WTC11 (cell line): ENCODE results near the gene ABCG1. TPM values are rescaled to one million over a fixed set of nuclear protein-coding genes. Genes with fewer than 3 reads are reported as not detected.

Source experiments
- ATAC-seq: fragments of 200-7000 bp; cut with Tn5 transposase; 2 replicates; pipeline ENCODE4 v1.10.0; 2021; ENCODE audit warnings: mild to moderate bottlenecking, moderate library complexity
- CTCF ChIA-PET: fragments of 300-600 bp; sonication (Branson Sonifier 250); formaldehyde crosslinking; loops from one replicate; lab custom pipeline; 2021; ENCODE audit warnings: antibody characterized with exemption; lab: Charles Lee
- POLR2A ChIA-PET: fragments of 350-600 bp; sonication (Branson Sonifier 250); formaldehyde crosslinking; loops from one replicate; lab custom pipeline; 2021; ENCODE audit warnings: antibody characterized with exemption; lab: Charles Lee
- DNase-seq: peaks from one replicate; pipeline ENCODE4 v3.0.0; 2021; ENCODE audit warnings: low spot score
- H3K27ac Mint-ChIP-seq: 2 replicates; pipeline ENCODE4 v1.8.0; 2021; ENCODE audit warnings: mixed read lengths
- H3K27me3 Mint-ChIP-seq: 2 replicates; pipeline ENCODE4 v1.8.0; 2021; ENCODE audit warnings: low read depth, mild to moderate bottlenecking, moderate library complexity, mixed read lengths
- H3K36me3 Mint-ChIP-seq: 2 replicates; pipeline ENCODE4 v1.8.0; 2021; ENCODE audit warnings: mixed read lengths
- H3K4me1 Mint-ChIP-seq: 2 replicates; pipeline ENCODE4 v1.8.0; 2022; ENCODE audit warnings: mixed read lengths
- H3K4me3 Mint-ChIP-seq: 2 replicates; pipeline ENCODE4 v1.8.0; 2021; ENCODE audit warnings: mild to moderate bottlenecking, moderate library complexity, mixed read lengths
- H3K9me3 Mint-ChIP-seq: 2 replicates; pipeline ENCODE4 v1.8.0; 2021; ENCODE audit warnings: mixed read lengths
- CBFB ChIP-seq: sonication (generic); formaldehyde crosslinking; IDR thresholded peaks from 2 replicates; pipeline ENCODE4 v1.8.1; 2022; ENCODE audit warnings: mild to moderate bottlenecking, low read depth, missing genetic modification reagents
- ETV6 ChIP-seq: sonication (generic); formaldehyde crosslinking; IDR thresholded peaks from 2 replicates; pipeline ENCODE4 v1.8.1; 2022; ENCODE audit warnings: mild to moderate bottlenecking, missing genetic modification reagents
- FOXJ3 ChIP-seq: sonication (generic); formaldehyde crosslinking; IDR thresholded peaks from 2 replicates; pipeline ENCODE4 v1.9.0; 2021; ENCODE audit warnings: missing genetic modification reagents, mild to moderate bottlenecking, borderline replicate concordance
- FOXP1 ChIP-seq: sonication (generic); formaldehyde crosslinking; IDR thresholded peaks from 2 replicates; pipeline ENCODE4 v1.8.0; 2022; ENCODE audit warnings: missing genetic modification reagents, mild to moderate bottlenecking, moderate library complexity, borderline replicate concordance
- IRF1 ChIP-seq: sonication (generic); formaldehyde crosslinking; IDR thresholded peaks from 2 replicates; pipeline ENCODE4 v1.8.0; 2023; ENCODE audit warnings: missing genetic modification reagents
- NR3C1 ChIP-seq: sonication (generic); formaldehyde crosslinking; conservative IDR thresholded peaks from 2 replicates; pipeline ENCODE4 v1.8.1; 2023; ENCODE audit warnings: low read depth, mild to moderate bottlenecking, missing genetic modification reagents
- PREB ChIP-seq: sonication (generic); formaldehyde crosslinking; IDR thresholded peaks from 2 replicates; pipeline ENCODE4 v1.8.1; 2022; ENCODE audit warnings: mild to moderate bottlenecking, missing genetic modification reagents, moderate library complexity, borderline replicate concordance
- SOX15 ChIP-seq: fragments of 250-450 bp; sonication (Bioruptor Pico); IDR thresholded peaks from 2 replicates; pipeline ENCODE4 v1.9.0; 2021; ENCODE audit warnings: mild to moderate bottlenecking
- SP1 ChIP-seq: sonication (generic); formaldehyde crosslinking; conservative IDR thresholded peaks from 2 replicates; pipeline ENCODE4 v1.8.1; 2022; ENCODE audit warnings: missing genetic modification reagents
- USF2 ChIP-seq: sonication (generic); formaldehyde crosslinking; IDR thresholded peaks from 2 replicates; pipeline ENCODE4 v1.8.1; 2023; ENCODE audit warnings: mild to moderate bottlenecking, missing genetic modification reagents, moderate library complexity
- ZBTB21 ChIP-seq: sonication (generic); formaldehyde crosslinking; IDR thresholded peaks from 2 replicates; pipeline ENCODE4 v1.8.1; 2023; ENCODE audit warnings: mild to moderate bottlenecking, missing genetic modification reagents, borderline replicate concordance
- ZNF263 ChIP-seq: sonication (generic); formaldehyde crosslinking; IDR thresholded peaks from 2 replicates; pipeline ENCODE4 v1.8.1; 2022; ENCODE audit warnings: low read depth, mild to moderate bottlenecking, moderate library complexity, missing genetic modification reagents
- ZNF317 ChIP-seq: sonication (generic); formaldehyde crosslinking; IDR thresholded peaks from 2 replicates; pipeline ENCODE4 v1.8.1; 2023; ENCODE audit warnings: low read depth, mild to moderate bottlenecking, moderate library complexity, missing genetic modification reagents, borderline replicate concordance
- total RNA-seq: library from RNA; stranded (reverse); gene quantifications from 3 replicates; pipeline ENCODE4 v1.2.3, GENCODE V29; 2021
- TF ChIP-seq, protein P1 (sequence below): sonication (generic); formaldehyde crosslinking; IDR thresholded peaks from 2 replicates; pipeline ENCODE4 v1.8.1; 2022; ENCODE audit warnings: mild to moderate bottlenecking, moderate library complexity, missing genetic modification reagents
- TF ChIP-seq, protein P2 (sequence below): sonication (generic); formaldehyde crosslinking; IDR thresholded peaks from 2 replicates; pipeline ENCODE4 v1.8.0; 2022; ENCODE audit warnings: mild to moderate bottlenecking, missing genetic modification reagents
- TF ChIP-seq, protein P3 (sequence below): sonication (generic); formaldehyde crosslinking; IDR thresholded peaks from 2 replicates; pipeline ENCODE4 v1.8.1; 2022; ENCODE audit warnings: low read depth, missing genetic modification reagents, borderline replicate concordance
- TF ChIP-seq, protein P4 (sequence below): fragments of 250-450 bp; sonication (Bioruptor Pico); IDR thresholded peaks from 2 replicates; pipeline ENCODE4 v1.9.0; 2021; ENCODE audit warnings: mild to moderate bottlenecking, borderline replicate concordance
- TF ChIP-seq, protein P5 (sequence below): fragments of 250-450 bp; sonication (Bioruptor Pico); IDR thresholded peaks from 2 replicates; pipeline ENCODE4 v1.9.0; 2021; ENCODE audit warnings: mild to moderate bottlenecking
- TF ChIP-seq, protein P6 (sequence below): sonication (generic); formaldehyde crosslinking; IDR thresholded peaks from 2 replicates; pipeline ENCODE4 v1.8.1; 2023; ENCODE audit warnings: mild to moderate bottlenecking, missing genetic modification reagents, moderate library complexity

Gene ABCG1
- total RNA-seq, 1 experiment from 2014 or later, result 4.0 TPM

DNA sequence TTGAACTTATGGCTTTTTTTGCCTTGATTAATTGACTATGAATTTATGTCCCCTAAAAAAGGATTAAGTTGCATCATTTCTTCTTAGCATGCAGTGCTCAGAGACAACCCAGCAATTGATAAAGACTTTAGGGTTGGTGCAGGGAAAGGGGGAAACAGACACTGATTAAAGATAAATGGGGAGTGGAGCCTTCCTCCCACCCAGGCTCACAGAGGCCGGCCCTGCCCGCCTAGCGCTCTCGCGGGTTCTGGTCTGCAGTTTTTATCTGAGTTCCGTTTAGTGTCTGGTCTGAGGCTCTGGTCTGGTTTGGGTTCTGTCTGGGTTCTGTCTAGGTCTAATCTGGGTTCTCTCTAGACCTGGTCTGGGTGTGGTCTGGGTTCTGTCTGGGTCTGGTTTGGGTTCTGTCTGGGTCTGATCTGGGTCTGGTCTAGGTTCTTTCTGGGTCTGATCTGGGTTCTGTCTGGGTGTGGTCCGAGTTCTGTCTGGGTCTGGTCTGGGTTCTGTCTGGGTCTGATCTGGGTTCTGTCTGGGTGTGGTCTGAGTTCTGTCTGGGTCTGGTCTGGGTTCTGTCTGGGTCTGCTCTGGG lies 48.1 kb downstream of the ABCG1 start:
- Mint-ChIP-seq H3K36me3 (no peaks in the 10 kb centered on the region), H3K4me3 (no peak overlapping the region), H3K4me1 (peaks cover 10% of the 10 kb centered on the region), H3K27ac (no peak overlapping the region), H3K27me3 (no peaks in the 10 kb centered on the region), H3K9me3 (no peaks in the 10 kb centered on the region)
- ChIA-PET POLR2A (no interaction called here), CTCF (no interaction called here)
- no peak for DNase-seq
- TF ChIP-seq NR3C1 (CRISPR knock-in tag) (no peak), ETV6 (CRISPR knock-in tag) (no peak), IRF1 (CRISPR knock-in tag) (no peak), PREB (CRISPR knock-in tag) (no peak), SP1 (CRISPR knock-in tag) (no peak), SOX15 (CRISPR knock-in tag) (no peak), FOXP1 (CRISPR knock-in tag) (no peak), FOXJ3 (CRISPR knock-in tag) (no peak), USF2 (CRISPR knock-in tag) (no peak), CBFB (CRISPR knock-in tag) (no peak), ZNF263 (no peak), ZNF317 (CRISPR knock-in tag) (no peak), ZBTB21 (CRISPR knock-in tag) (no peak)
- TF ChIP-seq, protein P1, sequence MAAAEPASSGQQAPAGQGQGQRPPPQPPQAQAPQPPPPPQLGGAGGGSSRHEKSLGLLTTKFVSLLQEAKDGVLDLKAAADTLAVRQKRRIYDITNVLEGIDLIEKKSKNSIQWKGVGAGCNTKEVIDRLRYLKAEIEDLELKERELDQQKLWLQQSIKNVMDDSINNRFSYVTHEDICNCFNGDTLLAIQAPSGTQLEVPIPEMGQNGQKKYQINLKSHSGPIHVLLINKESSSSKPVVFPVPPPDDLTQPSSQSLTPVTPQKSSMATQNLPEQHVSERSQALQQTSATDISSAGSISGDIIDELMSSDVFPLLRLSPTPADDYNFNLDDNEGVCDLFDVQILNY, result no peak
- TF ChIP-seq, protein P2, sequence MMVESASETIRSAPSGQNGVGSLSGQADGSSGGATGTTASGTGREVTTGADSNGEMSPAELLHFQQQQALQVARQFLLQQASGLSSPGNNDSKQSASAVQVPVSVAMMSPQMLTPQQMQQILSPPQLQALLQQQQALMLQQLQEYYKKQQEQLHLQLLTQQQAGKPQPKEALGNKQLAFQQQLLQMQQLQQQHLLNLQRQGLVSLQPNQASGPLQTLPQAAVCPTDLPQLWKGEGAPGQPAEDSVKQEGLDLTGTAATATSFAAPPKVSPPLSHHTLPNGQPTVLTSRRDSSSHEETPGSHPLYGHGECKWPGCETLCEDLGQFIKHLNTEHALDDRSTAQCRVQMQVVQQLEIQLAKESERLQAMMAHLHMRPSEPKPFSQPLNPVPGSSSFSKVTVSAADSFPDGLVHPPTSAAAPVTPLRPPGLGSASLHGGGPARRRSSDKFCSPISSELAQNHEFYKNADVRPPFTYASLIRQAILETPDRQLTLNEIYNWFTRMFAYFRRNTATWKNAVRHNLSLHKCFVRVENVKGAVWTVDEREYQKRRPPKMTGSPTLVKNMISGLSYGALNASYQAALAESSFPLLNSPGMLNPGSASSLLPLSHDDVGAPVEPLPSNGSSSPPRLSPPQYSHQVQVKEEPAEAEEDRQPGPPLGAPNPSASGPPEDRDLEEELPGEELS (CRISPR knock-in tag), result no peak
- TF ChIP-seq, protein P3, sequence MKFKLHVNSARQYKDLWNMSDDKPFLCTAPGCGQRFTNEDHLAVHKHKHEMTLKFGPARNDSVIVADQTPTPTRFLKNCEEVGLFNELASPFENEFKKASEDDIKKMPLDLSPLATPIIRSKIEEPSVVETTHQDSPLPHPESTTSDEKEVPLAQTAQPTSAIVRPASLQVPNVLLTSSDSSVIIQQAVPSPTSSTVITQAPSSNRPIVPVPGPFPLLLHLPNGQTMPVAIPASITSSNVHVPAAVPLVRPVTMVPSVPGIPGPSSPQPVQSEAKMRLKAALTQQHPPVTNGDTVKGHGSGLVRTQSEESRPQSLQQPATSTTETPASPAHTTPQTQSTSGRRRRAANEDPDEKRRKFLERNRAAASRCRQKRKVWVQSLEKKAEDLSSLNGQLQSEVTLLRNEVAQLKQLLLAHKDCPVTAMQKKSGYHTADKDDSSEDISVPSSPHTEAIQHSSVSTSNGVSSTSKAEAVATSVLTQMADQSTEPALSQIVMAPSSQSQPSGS (CRISPR knock-in tag), result no peak
- TF ChIP-seq, protein P4, sequence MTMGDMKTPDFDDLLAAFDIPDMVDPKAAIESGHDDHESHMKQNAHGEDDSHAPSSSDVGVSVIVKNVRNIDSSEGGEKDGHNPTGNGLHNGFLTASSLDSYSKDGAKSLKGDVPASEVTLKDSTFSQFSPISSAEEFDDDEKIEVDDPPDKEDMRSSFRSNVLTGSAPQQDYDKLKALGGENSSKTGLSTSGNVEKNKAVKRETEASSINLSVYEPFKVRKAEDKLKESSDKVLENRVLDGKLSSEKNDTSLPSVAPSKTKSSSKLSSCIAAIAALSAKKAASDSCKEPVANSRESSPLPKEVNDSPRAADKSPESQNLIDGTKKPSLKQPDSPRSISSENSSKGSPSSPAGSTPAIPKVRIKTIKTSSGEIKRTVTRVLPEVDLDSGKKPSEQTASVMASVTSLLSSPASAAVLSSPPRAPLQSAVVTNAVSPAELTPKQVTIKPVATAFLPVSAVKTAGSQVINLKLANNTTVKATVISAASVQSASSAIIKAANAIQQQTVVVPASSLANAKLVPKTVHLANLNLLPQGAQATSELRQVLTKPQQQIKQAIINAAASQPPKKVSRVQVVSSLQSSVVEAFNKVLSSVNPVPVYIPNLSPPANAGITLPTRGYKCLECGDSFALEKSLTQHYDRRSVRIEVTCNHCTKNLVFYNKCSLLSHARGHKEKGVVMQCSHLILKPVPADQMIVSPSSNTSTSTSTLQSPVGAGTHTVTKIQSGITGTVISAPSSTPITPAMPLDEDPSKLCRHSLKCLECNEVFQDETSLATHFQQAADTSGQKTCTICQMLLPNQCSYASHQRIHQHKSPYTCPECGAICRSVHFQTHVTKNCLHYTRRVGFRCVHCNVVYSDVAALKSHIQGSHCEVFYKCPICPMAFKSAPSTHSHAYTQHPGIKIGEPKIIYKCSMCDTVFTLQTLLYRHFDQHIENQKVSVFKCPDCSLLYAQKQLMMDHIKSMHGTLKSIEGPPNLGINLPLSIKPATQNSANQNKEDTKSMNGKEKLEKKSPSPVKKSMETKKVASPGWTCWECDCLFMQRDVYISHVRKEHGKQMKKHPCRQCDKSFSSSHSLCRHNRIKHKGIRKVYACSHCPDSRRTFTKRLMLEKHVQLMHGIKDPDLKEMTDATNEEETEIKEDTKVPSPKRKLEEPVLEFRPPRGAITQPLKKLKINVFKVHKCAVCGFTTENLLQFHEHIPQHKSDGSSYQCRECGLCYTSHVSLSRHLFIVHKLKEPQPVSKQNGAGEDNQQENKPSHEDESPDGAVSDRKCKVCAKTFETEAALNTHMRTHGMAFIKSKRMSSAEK (CRISPR knock-in tag), result no peak
- TF ChIP-seq, protein P5, sequence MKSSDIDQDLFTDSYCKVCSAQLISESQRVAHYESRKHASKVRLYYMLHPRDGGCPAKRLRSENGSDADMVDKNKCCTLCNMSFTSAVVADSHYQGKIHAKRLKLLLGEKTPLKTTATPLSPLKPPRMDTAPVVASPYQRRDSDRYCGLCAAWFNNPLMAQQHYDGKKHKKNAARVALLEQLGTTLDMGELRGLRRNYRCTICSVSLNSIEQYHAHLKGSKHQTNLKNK (CRISPR knock-in tag), result no peak
- TF ChIP-seq, protein P6, sequence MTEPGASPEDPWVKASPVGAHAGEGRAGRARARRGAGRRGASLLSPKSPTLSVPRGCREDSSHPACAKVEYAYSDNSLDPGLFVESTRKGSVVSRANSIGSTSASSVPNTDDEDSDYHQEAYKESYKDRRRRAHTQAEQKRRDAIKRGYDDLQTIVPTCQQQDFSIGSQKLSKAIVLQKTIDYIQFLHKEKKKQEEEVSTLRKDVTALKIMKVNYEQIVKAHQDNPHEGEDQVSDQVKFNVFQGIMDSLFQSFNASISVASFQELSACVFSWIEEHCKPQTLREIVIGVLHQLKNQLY, result no peak
- no peak for ATAC-seq
